HG02973 (cell line): ENCODE measurements around the gene EMX1.

Source experiments
- ATAC-seq: cut with Tn5 transposase; IDR thresholded peaks from one replicate; pipeline ENCODE4 v1.9.1; 2021; ENCODE audit warnings: moderate library complexity; ENCODE audit not compliant: unreplicated experiment

EMX1 gene

DNA sequence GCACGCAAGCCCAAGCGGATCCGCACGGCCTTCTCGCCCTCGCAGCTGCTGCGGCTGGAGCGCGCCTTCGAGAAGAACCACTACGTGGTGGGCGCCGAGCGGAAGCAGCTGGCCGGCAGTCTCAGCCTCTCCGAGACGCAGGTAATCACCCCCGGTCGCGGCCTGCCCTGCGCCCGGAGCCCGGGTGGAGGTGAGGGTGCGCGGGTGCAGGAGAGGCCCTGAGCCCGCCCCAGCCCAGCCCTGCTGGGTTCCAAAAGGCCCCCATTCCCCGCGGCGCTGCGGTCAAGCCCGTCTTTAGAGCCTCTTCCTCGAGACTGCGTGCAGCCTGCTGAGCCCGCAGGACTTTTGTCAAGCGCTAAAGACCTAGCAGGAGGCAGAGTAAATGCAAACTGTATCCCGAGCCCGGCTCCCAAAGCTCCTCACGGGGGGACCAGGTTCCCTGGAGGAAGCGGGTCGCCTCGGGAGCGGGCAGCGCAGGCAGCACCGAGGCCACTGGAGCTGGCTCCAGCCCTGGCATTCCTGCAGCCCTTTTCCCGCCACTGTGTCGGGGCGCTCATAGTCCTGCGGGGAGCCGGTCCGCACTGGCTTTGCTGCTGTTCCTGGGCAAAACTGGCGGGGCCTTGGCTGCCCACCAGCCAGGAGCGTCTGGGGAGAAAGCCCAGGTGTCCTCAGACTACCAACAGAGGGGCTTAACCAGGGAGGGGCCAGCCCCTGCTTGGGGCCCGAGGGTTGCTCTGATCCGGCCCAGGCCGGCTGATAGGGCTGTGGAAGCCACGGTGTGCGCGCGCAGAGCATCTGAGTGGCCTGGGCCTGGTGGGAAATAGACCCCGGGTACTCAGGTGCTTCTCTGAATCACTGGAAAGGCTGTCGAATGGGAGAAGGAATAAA is 7.3 kb downstream of the EMX1 start:
- no peak for ATAC-seq

DNA sequence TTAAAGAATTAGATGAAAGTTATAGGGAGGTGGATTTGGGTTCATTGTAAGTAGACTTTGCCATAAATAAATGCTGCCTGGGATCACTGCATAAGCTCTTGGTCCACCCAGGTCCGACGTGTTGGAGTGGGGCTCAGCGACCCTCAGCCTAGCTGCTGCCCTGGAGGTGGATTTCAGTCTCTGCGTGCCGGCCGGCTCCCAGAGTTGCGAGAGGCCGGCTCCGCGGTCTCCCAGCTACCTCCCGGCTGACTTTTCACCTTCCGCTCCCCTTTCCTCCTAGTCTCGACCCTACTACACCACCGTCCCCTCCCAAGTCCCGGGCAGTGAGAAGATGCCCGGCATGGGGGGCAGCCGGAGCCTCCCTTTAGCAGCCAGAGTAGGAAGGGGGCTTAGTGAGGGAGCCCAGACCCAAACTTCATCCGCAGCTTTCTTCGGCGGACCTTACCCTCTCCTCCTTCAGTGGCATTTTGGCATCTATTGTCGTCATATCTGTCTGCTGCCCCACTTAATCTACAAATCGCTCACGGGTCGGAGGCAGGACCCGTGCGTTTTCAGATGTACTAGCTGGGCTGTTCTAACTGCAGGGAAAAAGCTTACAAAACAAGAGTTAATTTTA is 8.1 kb downstream of the EMX1 start:
- no peak for ATAC-seq

- ATAC-seq = no peak
These were observed 9.0 kb downstream of the EMX1 start for GRCh38 chr2:72926368-72926767.

DNA sequence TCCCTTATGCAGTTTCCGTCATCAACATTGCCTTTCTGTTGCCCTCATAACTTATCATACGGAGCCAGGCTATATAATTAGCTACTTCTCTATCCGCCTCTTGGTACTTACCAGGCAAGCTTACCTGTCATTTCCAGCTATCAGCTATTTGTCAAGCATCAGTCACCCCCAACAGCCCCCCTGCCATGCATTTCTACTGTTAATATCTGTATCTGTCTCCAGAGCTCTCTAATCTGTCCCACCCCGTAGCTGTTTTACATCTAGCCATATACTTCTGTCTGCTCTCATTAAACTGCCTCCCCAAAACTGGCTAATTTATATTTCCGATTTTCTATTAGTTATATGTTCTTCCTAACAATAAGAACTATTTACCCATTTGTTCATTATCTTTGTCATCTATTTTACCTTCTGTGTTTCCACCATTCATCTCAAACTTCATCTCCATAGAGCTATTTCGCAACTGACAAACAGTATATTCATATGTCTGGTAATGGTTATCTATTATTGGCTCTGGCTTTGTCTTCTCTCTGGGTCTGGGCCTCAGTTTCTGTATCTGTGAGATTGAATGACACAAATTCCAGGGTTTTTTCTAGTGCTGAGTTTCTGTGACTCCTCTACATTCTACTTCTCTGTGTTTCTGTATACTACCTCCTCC is 9.6 kb downstream of the EMX1 start:
- ATAC-seq = no peak

DNA sequence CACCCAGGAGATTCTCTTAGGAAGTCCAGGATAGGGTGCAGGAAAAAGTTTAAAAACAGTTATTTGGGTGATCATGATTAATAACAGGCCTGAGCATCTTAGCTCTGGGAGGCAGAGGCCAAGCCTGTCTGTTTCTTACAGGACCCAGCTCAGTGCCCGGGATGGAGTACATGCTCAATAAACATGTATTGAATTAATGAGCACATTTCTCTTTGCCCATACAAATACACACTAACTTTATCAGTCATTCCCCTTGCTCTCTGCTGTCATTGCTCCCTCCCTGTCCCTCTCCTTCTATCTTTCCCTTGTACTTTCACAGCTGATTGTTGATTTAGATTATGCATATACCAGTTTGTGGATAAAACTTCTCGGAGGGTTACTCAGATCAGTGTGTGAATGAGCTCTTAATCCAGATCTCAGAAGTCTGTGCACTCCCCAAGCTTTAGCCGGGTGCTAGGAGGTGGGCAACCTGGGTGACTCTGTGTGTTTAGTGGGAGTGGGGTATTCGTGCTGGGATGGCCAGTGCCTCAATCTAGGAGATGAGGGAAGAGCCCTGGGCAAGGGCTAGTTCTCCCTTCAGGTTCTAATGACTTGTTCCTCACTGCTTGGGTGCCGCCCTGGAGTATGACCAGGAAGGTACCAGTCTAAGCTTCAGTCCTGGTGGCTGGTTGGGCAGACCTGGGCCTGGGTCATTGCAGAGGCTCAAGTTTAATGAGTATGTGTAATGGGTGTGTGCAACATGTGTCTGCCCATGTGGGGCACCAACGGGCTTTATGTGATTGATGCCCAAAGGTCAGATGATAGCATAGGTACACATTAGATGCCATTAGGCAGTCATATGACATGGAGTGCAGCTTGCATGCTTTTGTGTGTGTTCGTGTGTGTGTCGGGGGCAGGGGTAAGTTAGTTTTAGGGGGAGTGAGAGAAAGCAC is 10.6 kb downstream of the EMX1 start:
- ATAC-seq = no peak

DNA sequence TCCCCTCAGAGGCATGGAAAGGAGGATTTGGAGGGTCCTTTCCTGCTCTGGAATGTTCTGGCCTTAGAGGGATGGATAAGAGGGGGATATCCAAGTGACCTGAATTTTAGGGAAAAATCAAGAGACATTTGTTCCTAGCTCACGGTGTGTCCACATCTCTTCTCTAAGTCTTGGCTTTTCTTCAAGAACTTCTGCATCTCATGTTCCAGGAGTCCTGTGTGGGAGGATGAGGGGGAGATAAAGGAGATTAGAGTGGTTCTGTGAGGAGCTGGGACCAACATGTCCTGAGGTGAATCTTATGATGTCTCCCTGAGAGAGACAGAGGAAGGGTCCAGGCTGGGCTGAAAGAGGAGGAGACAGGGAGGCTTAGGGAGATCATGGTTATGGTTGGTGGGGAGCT is 11.7 kb downstream of the EMX1 start:
- no peak for ATAC-seq

DNA sequence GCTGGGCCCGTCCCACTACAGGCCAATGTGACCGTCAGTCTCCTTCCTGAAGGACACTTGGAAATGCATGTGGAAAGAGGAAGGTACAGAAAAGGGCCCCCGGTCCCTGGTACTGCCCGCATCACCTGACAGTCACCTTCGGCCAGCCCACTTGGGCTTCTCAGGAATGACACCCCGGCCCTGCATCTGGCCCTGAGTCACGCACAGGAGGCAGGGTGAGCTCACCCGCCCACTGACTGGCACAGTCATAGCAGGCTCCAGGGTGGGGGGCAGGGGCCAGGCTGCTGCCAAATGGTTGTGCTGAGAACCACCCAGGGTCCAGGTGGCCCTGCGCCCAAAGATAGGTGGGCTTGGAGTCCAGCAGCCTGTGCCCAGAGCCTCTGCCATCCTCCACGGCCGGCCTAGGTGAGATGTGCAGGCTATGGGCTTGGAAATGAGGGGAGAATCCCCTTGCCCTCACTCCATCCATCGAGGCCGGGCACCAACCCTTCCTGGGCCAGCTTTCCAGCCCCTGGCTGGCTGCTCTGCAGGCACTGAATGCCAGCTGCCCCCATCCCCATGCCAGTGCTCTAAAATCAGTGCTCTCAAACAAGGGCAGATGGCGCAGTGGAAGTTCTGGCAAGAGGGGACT is 14.1 kb downstream of the EMX1 start:
- ATAC-seq = no peak

DNA sequence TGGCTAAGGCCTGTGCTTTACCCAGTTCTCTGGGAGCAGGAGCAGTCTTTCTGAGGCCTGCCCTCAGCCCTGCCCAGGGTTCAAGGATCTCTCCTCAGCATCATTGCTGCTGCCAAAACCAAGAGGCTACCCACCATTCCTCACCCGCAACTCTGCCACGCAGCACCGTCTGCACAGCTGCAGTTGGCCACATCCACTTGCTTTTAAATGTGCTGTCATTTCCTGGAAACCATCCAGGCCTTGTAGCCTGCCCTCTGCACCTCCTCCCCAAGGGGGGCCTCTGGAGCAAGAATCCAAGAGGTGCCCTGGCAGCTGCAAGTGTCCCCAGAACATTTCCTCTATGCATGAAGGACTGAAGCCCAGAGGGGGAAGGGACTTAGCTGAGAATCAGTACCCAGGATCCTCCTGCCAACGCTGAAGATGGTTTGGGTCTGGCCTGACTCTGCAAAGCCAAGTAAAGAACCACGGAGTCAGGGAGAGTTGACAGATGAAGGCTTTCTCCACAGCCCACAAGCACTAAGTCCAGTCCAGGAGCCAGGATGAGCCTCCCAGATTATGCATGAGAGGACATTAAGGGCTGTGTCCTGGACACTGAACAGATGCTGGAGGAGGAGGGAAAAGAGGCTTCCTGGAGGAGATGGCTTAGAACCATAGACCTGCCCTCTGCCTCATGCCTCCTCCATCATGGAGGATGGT is 14.9 kb downstream of the EMX1 start:
- ATAC-seq = no peak

DNA sequence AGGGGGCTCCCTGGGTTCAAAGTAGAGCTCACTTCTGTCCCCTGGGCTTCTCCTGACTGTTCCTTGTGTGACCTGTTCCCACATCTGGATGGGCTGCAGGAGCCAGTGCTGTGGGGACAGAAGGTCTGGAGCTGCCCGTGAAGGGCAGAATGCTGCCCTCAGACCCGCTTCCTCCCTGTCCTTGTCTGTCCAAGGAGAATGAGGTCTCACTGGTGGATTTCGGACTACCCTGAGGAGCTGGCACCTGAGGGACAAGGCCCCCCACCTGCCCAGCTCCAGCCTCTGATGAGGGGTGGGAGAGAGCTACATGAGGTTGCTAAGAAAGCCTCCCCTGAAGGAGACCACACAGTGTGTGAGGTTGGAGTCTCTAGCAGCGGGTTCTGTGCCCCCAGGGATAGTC is 15.5 kb downstream of the EMX1 start:
- ATAC-seq = no peak

- no peak for ATAC-seq
These were observed 15.9 kb downstream of the EMX1 start for GRCh38 chr2:72933207-72933606.

DNA sequence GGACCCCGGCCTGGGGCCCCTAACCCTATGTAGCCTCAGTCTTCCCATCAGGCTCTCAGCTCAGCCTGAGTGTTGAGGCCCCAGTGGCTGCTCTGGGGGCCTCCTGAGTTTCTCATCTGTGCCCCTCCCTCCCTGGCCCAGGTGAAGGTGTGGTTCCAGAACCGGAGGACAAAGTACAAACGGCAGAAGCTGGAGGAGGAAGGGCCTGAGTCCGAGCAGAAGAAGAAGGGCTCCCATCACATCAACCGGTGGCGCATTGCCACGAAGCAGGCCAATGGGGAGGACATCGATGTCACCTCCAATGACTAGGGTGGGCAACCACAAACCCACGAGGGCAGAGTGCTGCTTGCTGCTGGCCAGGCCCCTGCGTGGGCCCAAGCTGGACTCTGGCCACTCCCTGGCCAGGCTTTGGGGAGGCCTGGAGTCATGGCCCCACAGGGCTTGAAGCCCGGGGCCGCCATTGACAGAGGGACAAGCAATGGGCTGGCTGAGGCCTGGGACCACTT is 16.4 kb downstream of the EMX1 start:
- no peak for ATAC-seq

GRCh38 chr2:72934683-72935610 is 17.6 kb downstream of the EMX1 start:
- no peak for ATAC-seq

- ATAC-seq = no peak
These were observed 18.3 kb downstream of the EMX1 start for GRCh38 chr2:72935611-72935957.

GRCh38 chr2:72936660-72937355 is 19.5 kb downstream of the EMX1 start:
- no peak for ATAC-seq

GRCh38 chr2:72937356-72937669 is 20.0 kb downstream of the EMX1 start:
- ATAC-seq = no peak

- ATAC-seq = no peak
These were observed 21.1 kb downstream of the EMX1 start for GRCh38 chr2:72938455-72938854.

- no peak for ATAC-seq
These were observed 23.0 kb downstream of the EMX1 start for GRCh38 chr2:72940361-72940760.

DNA sequence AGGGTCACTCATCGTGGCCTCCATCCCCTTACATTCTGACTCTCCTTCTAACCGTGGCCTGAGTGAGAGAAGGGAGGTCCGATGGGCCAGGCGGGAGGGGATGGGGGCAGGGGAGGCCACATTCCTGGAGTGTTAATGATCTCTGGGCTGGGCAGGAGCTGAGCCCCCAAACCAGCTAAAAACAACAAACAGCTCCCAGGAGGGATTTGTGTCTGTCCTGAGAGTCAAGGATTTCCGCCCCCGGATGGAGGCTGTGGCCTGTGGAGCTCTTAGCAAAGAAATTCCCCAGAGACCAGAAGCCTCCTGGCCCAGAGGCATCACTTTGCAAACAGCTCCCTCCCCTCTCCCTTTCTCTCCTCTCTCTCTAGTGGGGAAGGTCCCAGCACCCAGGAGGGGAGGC is 23.5 kb downstream of the EMX1 start:
- no peak for ATAC-seq
